Brain microvascular endothelial cell (primary cell): Measurements from ENCODE around the gene CUTC.
A peak's percentile ranks its signal among the peaks of the same experiment; 100 is the strongest.

Source experiments
- DNase-seq: peaks from one replicate; pipeline ENCODE4 v3.0.0-alpha.2; 2020
- H3K27ac ChIP-seq: fragments of 250-450 bp; sonication (Bioruptor Pico); 2 replicates; pipeline ENCODE4 v1.5.1; 2020; ENCODE audit warnings: mild to moderate bottlenecking, moderate library complexity
- H3K27me3 ChIP-seq: fragments of 250-450 bp; sonication (Bioruptor Pico); replicated peaks from 2 replicates; pipeline ENCODE4 v1.5.1; 2020; ENCODE audit warnings: mild to moderate bottlenecking
- H3K36me3 ChIP-seq: fragments of 250-450 bp; sonication (Bioruptor Pico); replicated peaks from 2 replicates; pipeline ENCODE4 v1.5.1; 2020; ENCODE audit warnings: mild to moderate bottlenecking
- H3K4me3 ChIP-seq: 2 replicates; pipeline ENCODE4 v1.5.1; 2011; ENCODE audit warnings: low read depth, mild to moderate bottlenecking, control low read depth, low read length, moderate library complexity
- in situ Hi-C: cut with HindIII; loops from 2 replicates; pipeline ENCODE4 v1.10.0; 2017; ENCODE audit warnings: low sequenced_read_pairs, low pct_ligation_motif_present
- TF ChIP-seq, protein P1 (sequence below): IDR thresholded peaks from 2 replicates; pipeline ENCODE4 v1.5.1; 2011; ENCODE audit warnings: low read depth, mild to moderate bottlenecking, moderate library complexity, low read length, control low read depth, inconsistent platforms; ENCODE audit errors: missing control alignments

CUTC gene

DNA sequence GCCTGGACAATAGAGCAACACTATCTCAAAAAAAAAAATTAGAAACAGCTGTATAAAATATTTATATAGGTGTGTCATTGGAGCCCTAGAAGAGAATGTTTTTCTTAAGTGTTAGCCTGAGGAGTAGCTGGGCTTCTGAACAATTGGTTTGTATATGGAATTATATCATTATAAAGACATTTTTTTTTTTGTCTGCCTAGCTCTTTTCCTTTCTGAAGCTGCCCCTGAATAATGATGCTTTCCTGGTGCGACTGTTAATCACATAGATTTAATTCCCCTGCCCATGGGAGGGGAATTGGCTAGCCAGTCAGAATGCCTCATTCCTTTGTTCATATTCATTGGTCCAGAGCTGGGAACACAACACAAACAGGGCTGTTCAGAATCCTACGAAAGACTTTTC is 36.5 kb downstream of the CUTC start:
- TF ChIP-seq, protein P1, sequence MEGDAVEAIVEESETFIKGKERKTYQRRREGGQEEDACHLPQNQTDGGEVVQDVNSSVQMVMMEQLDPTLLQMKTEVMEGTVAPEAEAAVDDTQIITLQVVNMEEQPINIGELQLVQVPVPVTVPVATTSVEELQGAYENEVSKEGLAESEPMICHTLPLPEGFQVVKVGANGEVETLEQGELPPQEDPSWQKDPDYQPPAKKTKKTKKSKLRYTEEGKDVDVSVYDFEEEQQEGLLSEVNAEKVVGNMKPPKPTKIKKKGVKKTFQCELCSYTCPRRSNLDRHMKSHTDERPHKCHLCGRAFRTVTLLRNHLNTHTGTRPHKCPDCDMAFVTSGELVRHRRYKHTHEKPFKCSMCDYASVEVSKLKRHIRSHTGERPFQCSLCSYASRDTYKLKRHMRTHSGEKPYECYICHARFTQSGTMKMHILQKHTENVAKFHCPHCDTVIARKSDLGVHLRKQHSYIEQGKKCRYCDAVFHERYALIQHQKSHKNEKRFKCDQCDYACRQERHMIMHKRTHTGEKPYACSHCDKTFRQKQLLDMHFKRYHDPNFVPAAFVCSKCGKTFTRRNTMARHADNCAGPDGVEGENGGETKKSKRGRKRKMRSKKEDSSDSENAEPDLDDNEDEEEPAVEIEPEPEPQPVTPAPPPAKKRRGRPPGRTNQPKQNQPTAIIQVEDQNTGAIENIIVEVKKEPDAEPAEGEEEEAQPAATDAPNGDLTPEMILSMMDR: no peak
- in situ Hi-C loops: no loop called here
- Histone ChIP-seq H3K27ac (no peak overlapping the region), H3K27me3 (no peaks in the 10 kb centered on the region), H3K4me3 (no peak overlapping the region), H3K36me3 (no peaks in the 10 kb centered on the region)
- DNase-seq: no peak

DNA sequence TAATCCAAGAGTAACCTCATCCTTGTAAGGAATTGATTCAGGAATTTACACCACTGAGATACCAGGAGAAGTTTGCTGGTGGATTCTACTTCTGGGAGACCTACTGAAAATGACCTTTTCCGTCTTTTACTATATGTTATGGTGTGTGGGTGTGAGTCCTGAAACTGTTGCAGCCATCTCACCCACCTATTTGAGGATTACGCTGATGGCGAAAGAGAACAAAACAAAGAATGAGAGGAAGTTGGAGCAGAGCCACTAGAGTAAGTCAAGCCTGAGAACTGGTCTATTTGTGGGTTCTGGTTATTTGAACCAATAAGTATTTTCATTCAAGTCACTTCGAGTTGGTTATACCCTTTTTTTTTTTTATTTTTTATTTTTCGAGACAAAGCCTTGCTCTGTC is 37.7 kb downstream of the CUTC start:
- Histone ChIP-seq H3K4me3 (no peak overlapping the region), H3K36me3 (no peaks in the 10 kb centered on the region), H3K27me3 (no peaks in the 10 kb centered on the region), H3K27ac (no peak overlapping the region)
- TF ChIP-seq, protein P1: no peak
- in situ Hi-C loops: no loop called here
- no peak for DNase-seq

DNA sequence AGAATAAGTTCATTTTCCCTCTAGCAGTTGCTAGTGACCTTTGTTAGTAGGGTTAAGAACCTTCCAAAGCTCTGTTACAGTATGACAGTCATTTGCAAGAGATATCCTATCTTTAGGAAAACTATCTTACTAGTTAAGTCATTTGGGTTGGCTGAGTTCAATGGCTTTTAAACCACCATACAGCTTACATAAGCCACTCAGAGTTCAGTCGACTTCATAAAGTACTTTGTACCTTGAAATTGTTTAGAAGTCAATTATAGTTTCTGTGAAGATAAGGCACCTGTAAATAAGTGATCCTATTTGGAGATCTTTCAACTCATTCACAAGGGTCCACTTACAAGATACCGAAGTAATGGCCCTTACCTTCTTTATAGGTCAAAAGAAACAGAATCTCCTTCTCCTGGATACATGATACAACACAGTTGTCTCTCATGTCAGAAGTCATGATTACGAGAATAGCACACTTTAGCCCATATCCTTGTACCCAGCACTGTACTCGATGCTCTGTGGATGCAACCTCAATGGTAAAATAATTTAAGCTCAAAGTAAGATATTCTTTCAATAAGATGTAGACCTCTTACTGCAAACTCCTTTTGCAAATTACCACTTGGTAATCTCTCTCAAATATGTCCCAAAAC is 38.5 kb downstream of the CUTC start:
- H3K27me3 ChIP-seq: no peaks in the 10 kb centered on the region
- no peak overlapping the region for H3K27ac ChIP-seq
- H3K36me3 ChIP-seq: no peaks in the 10 kb centered on the region
- in situ Hi-C loops: no loop called here
- DNase-seq: no peak
- TF ChIP-seq, protein P1: no peak
- no peak overlapping the region for H3K4me3 ChIP-seq

DNA sequence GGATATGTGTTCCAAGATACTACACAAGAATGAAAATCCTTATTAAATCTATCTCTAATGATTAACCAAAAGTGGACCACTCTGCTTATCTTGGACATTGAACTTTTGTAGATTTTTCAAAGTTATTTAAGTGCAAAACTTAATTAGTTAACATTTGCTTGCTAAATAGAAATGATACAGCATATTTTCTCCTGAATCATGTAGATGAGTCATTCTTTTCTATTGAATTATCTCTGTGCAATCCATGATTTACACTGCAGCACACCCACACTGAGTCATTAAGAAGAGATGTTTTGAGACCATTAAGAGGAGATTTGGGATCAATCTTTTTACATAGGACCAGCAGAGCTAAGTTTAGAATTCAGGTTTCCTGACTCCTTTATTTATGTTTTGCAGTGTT is 43.8 kb downstream of the CUTC start:
- in situ Hi-C loops: no loop called here
- TF ChIP-seq, protein P1: no peak
- peak; percentile 59 for DNase-seq
- H3K27me3 ChIP-seq: no peaks in the 10 kb centered on the region
- no peaks in the 10 kb centered on the region for H3K36me3 ChIP-seq
- peak overlapping the region; percentile 81 for H3K27ac ChIP-seq
- H3K4me3 ChIP-seq: no peak overlapping the region

DNA sequence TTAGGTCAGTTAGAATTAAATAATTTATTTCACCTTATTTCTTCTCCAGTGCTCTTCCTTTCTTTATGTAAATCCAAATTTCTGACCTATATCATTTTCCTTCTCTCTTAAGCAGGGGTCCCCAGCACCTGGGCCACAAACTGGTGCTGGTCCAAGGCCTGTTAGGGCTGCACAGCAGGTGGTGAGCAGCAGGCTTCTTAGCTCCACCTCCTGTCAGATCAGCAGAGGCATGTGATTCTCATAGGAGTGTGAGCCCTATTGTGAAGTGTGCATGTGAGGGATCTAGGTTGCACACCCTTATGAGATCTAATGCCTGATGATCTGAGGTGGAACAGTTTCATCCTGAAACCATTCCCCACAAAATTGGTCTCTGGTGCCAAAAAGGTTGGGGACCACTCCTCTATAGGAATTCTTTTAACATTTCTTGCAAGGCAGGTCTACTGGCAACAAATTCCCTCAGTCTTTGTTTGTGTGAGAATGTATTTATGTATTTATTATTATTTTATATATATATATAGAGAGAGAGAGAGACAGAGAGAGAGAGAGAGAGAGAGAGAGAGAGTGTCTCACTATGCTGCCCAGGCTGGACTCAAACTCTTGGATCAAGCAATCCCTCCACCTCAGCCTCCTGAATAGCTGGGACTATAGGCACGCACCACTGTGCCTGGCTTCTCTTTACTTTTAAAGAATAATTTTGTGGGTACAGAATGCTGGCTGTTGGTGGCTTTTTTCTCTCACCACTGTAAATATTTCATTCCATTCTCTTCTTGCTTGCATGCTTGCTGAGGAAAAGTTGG is 46.1 kb downstream of the CUTC start:
- H3K27me3 ChIP-seq: no peaks in the 10 kb centered on the region
- in situ Hi-C loops: no loop called here
- no peaks in the 10 kb centered on the region for H3K36me3 ChIP-seq
- DNase-seq: no peak
- H3K4me3 ChIP-seq: no peak overlapping the region
- TF ChIP-seq, protein P1: no peak
- H3K27ac ChIP-seq: no peak overlapping the region
